K562 (cell line): Measurements from ENCODE around the gene GAPVD1. TPM values are rescaled to one million over a fixed set of nuclear protein-coding genes. Genes with fewer than 3 reads are reported as not detected.

Experiments
- ARID1B ChIP-seq: fragments of 450-650 bp; IDR thresholded peaks from 2 replicates; pipeline ENCODE4 v1.6.1; 2016; ENCODE audit warnings: antibody characterized with exemption, mild to moderate bottlenecking, inconsistent platforms
- ASH1L ChIP-seq: fragments of 450-650 bp; IDR thresholded peaks from 2 replicates; pipeline ENCODE4 v1.6.1; 2018; ENCODE audit warnings: borderline replicate concordance, mild to moderate bottlenecking, low read depth; ENCODE audit not compliant: partially characterized antibody
- DNMT1 ChIP-seq: fragments of 450-650 bp; IDR thresholded peaks from 2 replicates; pipeline ENCODE4 v1.6.1; 2016; ENCODE audit warnings: antibody characterized with exemption, mild to moderate bottlenecking
- EHMT2 ChIP-seq: fragments of 450-650 bp; IDR thresholded peaks from 2 replicates; pipeline ENCODE4 v1.6.1; 2018; ENCODE audit warnings: antibody characterized with exemption
- ESRRB ChIP-seq: fragments of 250-450 bp; sonication (Bioruptor Pico); IDR thresholded peaks from 2 replicates; pipeline ENCODE4 v1.5.0; 2020; ENCODE audit warnings: mild to moderate bottlenecking, moderate library complexity, borderline replicate concordance
- FOXK2 ChIP-seq, 2 experiments: fragments of 450-650 bp; IDR thresholded peaks in 1 of 2; conservative IDR thresholded peaks in 1 of 2; 2 replicates each; pipeline ENCODE4 v1.6.1; 2016; ENCODE audit warnings: low read depth in 2 of 2, mild to moderate bottlenecking in 1 of 2
- MYNN ChIP-seq, 2 experiments: sonication (generic); formaldehyde crosslinking in 1 of 2; IDR thresholded peaks; 2 replicates each; pipeline versions ENCODE4 v1.5.0 to v1.6.1; 2016 to 2020; ENCODE audit warnings: antibody characterized with exemption in 1 of 2, missing genetic modification reagents in 1 of 2
- NBN ChIP-seq: fragments of 450-650 bp; IDR thresholded peaks from 2 replicates; pipeline ENCODE4 v1.6.1; 2016; ENCODE audit warnings: low read depth, mild to moderate bottlenecking
- NFRKB ChIP-seq: fragments of 450-650 bp; IDR thresholded peaks from 2 replicates; pipeline ENCODE4 v1.6.1; 2016; ENCODE audit warnings: low read depth
- PHF21A ChIP-seq: fragments of 450-650 bp; IDR thresholded peaks from 2 replicates; pipeline ENCODE4 v1.6.1; 2017; ENCODE audit warnings: low read depth, borderline replicate concordance
- POLR2B ChIP-seq: fragments of 450-650 bp; IDR thresholded peaks from 2 replicates; pipeline ENCODE4 v1.6.1; 2018; ENCODE audit warnings: low read depth; ENCODE audit not compliant: partially characterized antibody
- RBM22 ChIP-seq: fragments of 200-400 bp; formaldehyde crosslinking; IDR thresholded peaks from 2 replicates; pipeline ENCODE4 v1.6.1; 2018; ENCODE audit warnings: low read length, low read depth; ENCODE audit not compliant: poor library complexity, severe bottlenecking
- RNF219 ChIP-seq: fragments of 250-450 bp; sonication (Bioruptor Pico); IDR thresholded peaks from 2 replicates; pipeline ENCODE4 v1.5.0; 2022; ENCODE audit warnings: mild to moderate bottlenecking
- SNAPC5 ChIP-seq: fragments of 250-450 bp; sonication (Bioruptor Pico); IDR thresholded peaks from 2 replicates; pipeline ENCODE4 v1.8.0; 2021; ENCODE audit warnings: moderate library complexity, mild to moderate bottlenecking, inconsistent platforms
- SPI1 ChIP-seq: IDR thresholded peaks from 2 replicates; pipeline ENCODE4 v1.6.1; 2011; ENCODE audit warnings: low read depth, low read length, control low read depth, borderline replicate concordance
- TAF7 ChIP-seq: fragments of 450-650 bp; IDR thresholded peaks from 2 replicates; pipeline ENCODE4 v1.6.1; 2016; ENCODE audit warnings: missing genetic modification characterization, missing compliant biosample characterization
- TGIF2 ChIP-seq: sonication (generic); formaldehyde crosslinking; IDR thresholded peaks from 2 replicates; pipeline ENCODE4 v1.8.1; 2022; ENCODE audit warnings: mild to moderate bottlenecking, missing genetic modification reagents, moderate library complexity
- TOE1 ChIP-seq, 2 experiments: fragments of 450-650 bp in 1 of 2; sonication (generic) in 1 of 2; formaldehyde crosslinking in 1 of 2; IDR thresholded peaks; 2 replicates each; pipeline versions ENCODE4 v1.7.1 to v1.8.0; 2016 to 2022; ENCODE audit warnings: borderline replicate concordance in 2 of 2, mild to moderate bottlenecking in 2 of 2, antibody characterized with exemption in 1 of 2, inconsistent platforms in 1 of 2, low read depth in 1 of 2, missing genetic modification reagents in 1 of 2, moderate library complexity in 1 of 2
- polyA plus RNA-seq, 8 experiments: library from polyadenylated mRNA; depleted of rRNA in 4 of 8; stranded (reverse) in 5 of 8; unstranded in 3 of 8; fragments of >200 nt; fragmentation: Nextera tagmentation in 2 of 8; fragmentation: Illumina TruSeq in 1 of 8; extraction: Ambion mirVana in 2 of 8; extraction: Trizol in 1 of 8; gene quantifications; 2 replicates each; pipeline versions ENCODE4 v1.2.1 to v1.2.3, GENCODE V29; 2011 to 2014; ENCODE audit warnings: inconsistent platforms in 1 of 8, missing spikeins in 1 of 8
- total RNA-seq, 7 experiments: library from RNA; depleted of rRNA in 6 of 7; stranded (reverse); fragments of >200 nt in 6 of 7; fragmentation: Illumina TruSeq in 2 of 7; extraction: Trizol in 2 of 7; gene quantifications; 2 replicates each; pipeline versions ENCODE4 v1.2.1 to v1.2.3, GENCODE V29; 2011 to 2021; ENCODE audit warnings: low replicate concordance in 1 of 7
- TF ChIP-seq, protein P1 (sequence below): fragments of 450-650 bp; IDR thresholded peaks from 2 replicates; pipeline ENCODE4 v1.7.0; 2016; ENCODE audit warnings: borderline replicate concordance

GAPVD1 gene
- total and polyA plus RNA-seq, 9 of the 15 experiments (the other 6 are each of a cell fraction or from before 2014, with no cell fraction given), result 9.5 to 66.1 (median 45.5) TPM

DNA sequence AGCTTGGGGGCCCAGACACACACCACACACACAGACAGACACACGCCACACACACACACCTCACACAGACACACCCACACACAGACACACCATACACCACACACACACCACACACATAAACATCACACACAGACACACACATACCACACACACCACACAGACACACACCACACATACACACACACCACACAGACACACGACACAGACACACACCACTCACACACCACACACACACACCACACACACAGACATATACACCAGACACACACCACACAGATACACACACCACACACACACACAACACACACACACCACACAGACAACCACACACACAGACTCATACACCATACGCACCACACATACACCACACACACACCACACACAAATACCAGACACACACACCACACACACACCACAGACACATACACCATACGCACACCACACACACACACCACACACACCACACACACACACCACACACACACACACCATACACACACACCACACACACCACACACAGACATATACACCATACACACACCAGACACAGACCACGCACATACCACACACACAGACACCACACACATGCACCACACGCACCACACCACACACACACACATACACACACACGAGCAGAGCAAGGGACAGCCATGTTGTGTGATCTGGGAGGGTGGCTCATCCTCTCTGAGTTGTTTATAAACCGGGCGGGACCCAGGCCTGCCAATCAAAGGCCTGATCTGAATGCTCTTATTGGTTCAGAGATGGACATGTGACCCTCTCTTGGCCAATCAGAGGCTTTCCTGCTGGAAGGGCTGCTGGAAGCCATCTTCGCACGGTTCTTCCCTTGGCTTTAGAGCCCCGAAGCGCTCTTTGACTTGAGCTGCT lies 148.3 kb downstream of the GAPVD1 start (continued):
- TF ChIP-seq, protein P1, sequence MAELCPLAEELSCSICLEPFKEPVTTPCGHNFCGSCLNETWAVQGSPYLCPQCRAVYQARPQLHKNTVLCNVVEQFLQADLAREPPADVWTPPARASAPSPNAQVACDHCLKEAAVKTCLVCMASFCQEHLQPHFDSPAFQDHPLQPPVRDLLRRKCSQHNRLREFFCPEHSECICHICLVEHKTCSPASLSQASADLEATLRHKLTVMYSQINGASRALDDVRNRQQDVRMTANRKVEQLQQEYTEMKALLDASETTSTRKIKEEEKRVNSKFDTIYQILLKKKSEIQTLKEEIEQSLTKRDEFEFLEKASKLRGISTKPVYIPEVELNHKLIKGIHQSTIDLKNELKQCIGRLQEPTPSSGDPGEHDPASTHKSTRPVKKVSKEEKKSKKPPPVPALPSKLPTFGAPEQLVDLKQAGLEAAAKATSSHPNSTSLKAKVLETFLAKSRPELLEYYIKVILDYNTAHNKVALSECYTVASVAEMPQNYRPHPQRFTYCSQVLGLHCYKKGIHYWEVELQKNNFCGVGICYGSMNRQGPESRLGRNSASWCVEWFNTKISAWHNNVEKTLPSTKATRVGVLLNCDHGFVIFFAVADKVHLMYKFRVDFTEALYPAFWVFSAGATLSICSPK, result peak; percentile 96; the same call in 1 of the 2 replicates
- TF ChIP-seq PHF21A (peak; percentile 46; the same call in 1 of the 2 replicates), POLR2B (peak; percentile 60), MYNN (IDR thresholded peaks at IDR 0.05) (no peak), MYNN (CRISPR knock-in tag; IDR thresholded peaks at IDR 0.05) (no peak), ARID1B (peak; percentile 66; the same call in 1 of the 2 replicates), SNAPC5 (CRISPR knock-in tag) (no peak), TAF7 (tag) (peak; percentile 2; the same call in 1 of the 2 replicates), EHMT2 (peak; percentile 84; the same call in 1 of the 2 replicates), DNMT1 (0 out of 2 replicates have a peak, but pooled peaks have one; percentile 42), NFRKB (peak; percentile 96), FOXK2 (conservative IDR thresholded peaks at IDR 0.05 in 1 of 2, IDR thresholded peaks at IDR 0.05 in 1 of 2; ENCODE audit: low read depth in 2 of 2) (peak; percentile 94 to 96), TGIF2 (CRISPR knock-in tag) (no peak), SPI1 (no peak), NBN (peak; percentile 84), TOE1 (IDR thresholded peaks at IDR 0.05; ENCODE audit: borderline replicate concordance) (peak; percentile 79), TOE1 (CRISPR knock-in tag; IDR thresholded peaks at IDR 0.05; ENCODE audit: borderline replicate concordance, low read depth) (no peak), ESRRB (CRISPR knock-in tag) (0 out of 2 replicates have a peak, but pooled peaks have one; percentile 14), ASH1L (peak; percentile 80), RBM22 (no peak), RNF219 (CRISPR knock-in tag) (no peak)
